Adipocyte (in vitro differentiated cells): Measurements from ENCODE around the gene ZRANB3.

Source experiments
- DNase-seq: peaks from one replicate; pipeline ENCODE4 v3.0.0-alpha.2; 2015; ENCODE audit warnings: low read depth
- H3K27me3 ChIP-seq: replicated peaks from 2 replicates; pipeline ENCODE4 v1.7.0; 2013; ENCODE audit warnings: mild to moderate bottlenecking, low read length, moderate library complexity; ENCODE audit not compliant: control insufficient read depth, insufficient read depth
- H3K36me3 ChIP-seq: 2 replicates; pipeline ENCODE4 v1.7.0; 2013; ENCODE audit warnings: low read length, mild to moderate bottlenecking, moderate library complexity; ENCODE audit not compliant: control insufficient read depth, insufficient read depth, severe bottlenecking
- H3K4me1 ChIP-seq: 2 replicates; pipeline ENCODE4 v1.7.0; 2013; ENCODE audit warnings: mild to moderate bottlenecking, low read length, moderate library complexity; ENCODE audit not compliant: control insufficient read depth, insufficient read depth
- H3K4me3 ChIP-seq: 2 replicates; pipeline ENCODE4 v1.7.0; 2013; ENCODE audit warnings: mild to moderate bottlenecking, low read length, moderate library complexity
- H3K9ac ChIP-seq: 2 replicates; pipeline ENCODE4 v1.7.0; 2013; ENCODE audit warnings: mild to moderate bottlenecking, low read length, moderate library complexity
- H3K9me3 ChIP-seq: 2 replicates; pipeline ENCODE4 v1.7.0; 2013; ENCODE audit warnings: mild to moderate bottlenecking, low read length, moderate library complexity; ENCODE audit not compliant: control insufficient read depth

The ZRANB3 gene

GRCh38 chr2:135203944-135204343 lies 327.1 kb downstream of the ZRANB3 start:
- no peaks in the 10 kb centered on the region for H3K4me1 ChIP-seq
- no peak overlapping the region for H3K9ac ChIP-seq
- H3K4me3 ChIP-seq, result no peak overlapping the region
- H3K9me3 ChIP-seq, result no peaks in the 10 kb centered on the region
- no peak for DNase-seq
- H3K27me3 ChIP-seq, result no peaks in the 10 kb centered on the region
- H3K36me3 ChIP-seq, result no peaks in the 10 kb centered on the region

- no peaks in the 10 kb centered on the region for H3K36me3 ChIP-seq
- H3K27me3 ChIP-seq, result no peaks in the 10 kb centered on the region
- no peaks in the 10 kb centered on the region for H3K9me3 ChIP-seq
- no peaks in the 10 kb centered on the region for H3K4me1 ChIP-seq
- peak; percentile 61 for DNase-seq
- H3K4me3 ChIP-seq, result no peak overlapping the region
- no peak overlapping the region for H3K9ac ChIP-seq
These were observed 328.3 kb downstream of the ZRANB3 start for GRCh38 chr2:135202751-135203150.

- no peaks in the 10 kb centered on the region for H3K36me3 ChIP-seq
- no peaks in the 10 kb centered on the region for H3K27me3 ChIP-seq
- DNase-seq, result no peak
- no peak overlapping the region for H3K4me3 ChIP-seq
- no peaks in the 10 kb centered on the region for H3K4me1 ChIP-seq
- no peaks in the 10 kb centered on the region for H3K9me3 ChIP-seq
- no peak overlapping the region for H3K9ac ChIP-seq
These were observed 332.5 kb downstream of the ZRANB3 start for GRCh38 chr2:135198481-135198880.

GRCh38 chr2:135190799-135191198 lies 340.2 kb downstream of the ZRANB3 start:
- Histone ChIP-seq H3K27me3 (no peaks in the 10 kb centered on the region), H3K9ac (no peak overlapping the region), H3K4me1 (no peaks in the 10 kb centered on the region), H3K9me3 (no peaks in the 10 kb centered on the region), H3K36me3 (no peaks in the 10 kb centered on the region), H3K4me3 (no peak overlapping the region)
- DNase-seq, result no peak

- Histone ChIP-seq H3K4me3 (no peak overlapping the region), H3K36me3 (no peaks in the 10 kb centered on the region), H3K9me3 (no peaks in the 10 kb centered on the region), H3K4me1 (no peaks in the 10 kb centered on the region), H3K27me3 (no peaks in the 10 kb centered on the region), H3K9ac (no peak overlapping the region)
- DNase-seq, result no peak
These were observed 341.9 kb downstream of the ZRANB3 start for GRCh38 chr2:135189148-135189547.

GRCh38 chr2:135187270-135187669 lies 343.7 kb downstream of the ZRANB3 start:
- Histone ChIP-seq H3K27me3 (no peaks in the 10 kb centered on the region), H3K4me3 (no peak overlapping the region), H3K9me3 (no peaks in the 10 kb centered on the region), H3K36me3 (no peaks in the 10 kb centered on the region), H3K9ac (no peak overlapping the region), H3K4me1 (no peaks in the 10 kb centered on the region)
- no peak for DNase-seq

- H3K4me1 ChIP-seq, result no peaks in the 10 kb centered on the region
- H3K9me3 ChIP-seq, result no peaks in the 10 kb centered on the region
- no peak for DNase-seq
- no peak overlapping the region for H3K4me3 ChIP-seq
- no peak overlapping the region for H3K9ac ChIP-seq
- no peaks in the 10 kb centered on the region for H3K27me3 ChIP-seq
- H3K36me3 ChIP-seq, result no peaks in the 10 kb centered on the region
These were observed 345.0 kb downstream of the ZRANB3 start for GRCh38 chr2:135186054-135186453.

- peak; percentile 12 for DNase-seq
- no peaks in the 10 kb centered on the region for H3K4me1 ChIP-seq
- no peak overlapping the region for H3K4me3 ChIP-seq
- no peaks in the 10 kb centered on the region for H3K27me3 ChIP-seq
- no peaks in the 10 kb centered on the region for H3K9me3 ChIP-seq
- H3K9ac ChIP-seq, result no peak overlapping the region
- H3K36me3 ChIP-seq, result no peaks in the 10 kb centered on the region
These were observed 347.2 kb downstream of the ZRANB3 start for GRCh38 chr2:135183822-135184221.

GRCh38 chr2:135182601-135183000 lies 348.4 kb downstream of the ZRANB3 start:
- Histone ChIP-seq H3K36me3 (no peaks in the 10 kb centered on the region), H3K9me3 (no peaks in the 10 kb centered on the region), H3K9ac (no peak overlapping the region), H3K4me1 (no peaks in the 10 kb centered on the region), H3K4me3 (no peak overlapping the region), H3K27me3 (no peaks in the 10 kb centered on the region)
- DNase-seq, result no peak

- Histone ChIP-seq H3K9me3 (no peaks in the 10 kb centered on the region), H3K9ac (no peak overlapping the region), H3K4me1 (no peaks in the 10 kb centered on the region), H3K27me3 (no peaks in the 10 kb centered on the region), H3K36me3 (no peaks in the 10 kb centered on the region), H3K4me3 (no peak overlapping the region)
- DNase-seq, result no peak
These were observed 348.8 kb downstream of the ZRANB3 start for GRCh38 chr2:135182190-135182589.

- Histone ChIP-seq H3K9ac (no peak overlapping the region), H3K27me3 (no peaks in the 10 kb centered on the region), H3K4me1 (no peaks in the 10 kb centered on the region), H3K9me3 (no peaks in the 10 kb centered on the region), H3K4me3 (no peak overlapping the region), H3K36me3 (peaks cover 9% of the 10 kb centered on the region)
- DNase-seq, result no peak
These were observed 351.3 kb downstream of the ZRANB3 start for GRCh38 chr2:135179689-135180088.

GRCh38 chr2:135175177-135175576 lies 355.8 kb downstream of the ZRANB3 start:
- no peaks in the 10 kb centered on the region for H3K27me3 ChIP-seq
- H3K36me3 ChIP-seq, result peaks cover 38% of the 10 kb centered on the region
- H3K9me3 ChIP-seq, result no peaks in the 10 kb centered on the region
- no peaks in the 10 kb centered on the region for H3K4me1 ChIP-seq
- H3K9ac ChIP-seq, result no peak overlapping the region
- no peak overlapping the region for H3K4me3 ChIP-seq
- no peak for DNase-seq
